Endometrium (tissue), 2 donors: Measurements from ENCODE around the gene PCCA.
A peak's percentile ranks its signal among the peaks of the same experiment; 100 is the strongest.
"Not testable (repeated sequence)": the region's sequence is repeated elsewhere in the genome, so short reads cannot be mapped to it uniquely, and the experiment has no call there.

Source experiments
- FAIRE-seq: peaks from 2 replicates; lab custom pipeline; 2012; peaks lifted over from hg19 to GRCh38; lab: Jason Lieb, UNC
- donor health status: control.
- donor health status: control.

Gene PCCA

DNA sequence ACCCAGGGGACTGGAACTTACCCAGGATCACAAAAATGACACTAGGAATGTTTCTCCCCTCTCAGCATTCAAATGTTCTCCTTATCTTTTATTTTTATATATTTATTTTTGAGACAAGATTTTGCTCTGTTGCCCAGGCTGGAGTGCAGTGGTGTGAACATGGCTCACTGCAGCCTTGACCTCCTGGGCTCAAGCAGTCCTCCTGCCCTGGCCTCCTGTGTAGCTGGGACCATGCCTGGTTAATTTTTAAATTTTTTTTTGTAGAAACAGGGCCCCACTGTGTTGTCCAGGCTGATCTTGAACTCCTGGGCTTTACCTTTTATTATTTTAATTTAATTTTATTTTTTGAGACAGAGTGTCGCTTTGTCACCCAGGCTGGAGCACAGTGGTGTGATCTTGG lies 108.2 kb downstream of the PCCA start:
- no peak for FAIRE-seq

DNA sequence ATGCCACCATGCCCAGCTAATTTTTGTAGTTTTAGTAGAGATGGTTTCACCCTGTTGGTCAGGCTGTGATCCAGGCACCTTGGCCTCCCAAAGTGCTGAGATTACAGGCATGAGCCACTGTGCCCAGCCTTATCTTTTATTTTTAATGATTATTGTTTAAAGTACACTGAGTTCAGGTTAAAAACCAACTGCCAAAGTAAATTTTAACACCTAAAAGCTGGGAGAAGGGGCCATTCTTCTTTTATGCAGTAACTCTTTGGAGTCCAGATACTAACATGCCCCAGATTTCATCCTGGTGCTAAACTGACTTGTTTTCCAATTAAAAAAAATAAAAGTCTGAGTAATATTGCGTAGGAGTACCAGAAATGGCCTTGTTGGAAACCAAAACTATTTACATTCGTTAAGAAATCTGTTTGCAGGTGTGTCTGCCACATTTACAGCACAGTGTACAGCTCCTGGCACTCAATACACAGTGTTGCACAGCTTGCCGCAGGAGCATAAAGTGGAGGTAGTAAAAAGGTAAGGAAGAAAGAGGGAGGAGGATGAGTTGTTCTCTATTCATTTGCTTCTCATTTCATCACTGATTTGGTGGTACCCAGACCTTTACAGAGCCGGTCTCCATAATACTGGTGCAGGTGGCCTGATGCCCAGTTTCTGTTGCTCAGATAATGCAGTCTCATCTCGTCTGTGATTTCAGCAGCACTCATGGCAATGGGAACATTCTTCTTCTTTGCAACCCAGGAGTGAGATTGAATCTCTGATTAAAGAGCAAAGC lies 108.9 kb downstream of the PCCA start:
- FAIRE-seq, result no peak

DNA sequence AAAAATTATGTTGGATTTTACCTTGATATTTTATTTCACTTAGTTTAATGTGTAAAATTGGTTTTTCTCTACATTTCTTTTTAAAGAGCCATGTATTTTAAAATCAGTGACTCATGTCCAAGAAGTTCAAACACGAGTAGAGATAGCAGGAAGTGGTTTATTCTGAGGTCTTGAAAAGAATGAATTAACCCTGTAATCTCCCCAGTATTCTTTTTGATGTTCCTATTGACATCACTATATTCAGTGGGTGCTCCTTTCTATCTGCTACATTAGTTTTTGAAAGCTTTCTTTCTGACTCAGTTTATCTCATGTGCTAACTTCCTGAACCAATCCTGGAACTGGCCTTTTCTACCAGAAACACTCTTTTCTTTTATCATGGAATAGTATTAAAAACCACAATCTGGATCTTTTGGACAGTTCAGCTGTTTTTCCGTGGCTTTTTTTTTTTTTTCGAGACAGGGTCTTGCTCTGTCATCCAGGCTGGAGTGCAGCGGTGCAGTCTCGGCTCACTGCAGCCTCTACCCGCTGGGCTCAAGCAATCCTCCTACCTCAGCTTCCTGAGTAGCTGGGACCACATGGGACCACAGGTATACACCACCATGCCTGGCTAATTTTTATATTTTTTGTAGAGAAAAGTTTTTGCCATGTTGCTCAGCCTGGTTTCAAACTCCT lies 114.9 kb downstream of the PCCA start:
- no peak for FAIRE-seq

DNA sequence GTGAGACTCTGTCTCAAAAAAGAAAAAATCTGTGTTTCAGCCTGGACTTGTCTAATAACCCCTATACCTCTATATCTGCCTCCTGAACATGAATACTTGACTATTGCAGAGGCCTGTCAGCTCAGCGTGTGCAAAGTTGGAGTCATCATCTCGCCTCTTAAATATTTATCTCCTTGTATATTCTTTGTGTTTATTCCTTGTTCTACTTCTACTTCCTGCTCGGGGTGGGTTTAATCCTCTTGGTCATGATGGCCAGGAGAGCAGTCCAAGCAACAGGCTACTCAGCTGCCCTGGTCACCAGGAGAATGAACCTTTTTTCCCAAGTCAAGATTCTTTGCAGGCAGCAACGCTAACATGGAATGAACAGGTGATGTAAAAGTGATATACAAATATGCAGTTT lies 119.1 kb downstream of the PCCA start:
- FAIRE-seq, result no peak

DNA sequence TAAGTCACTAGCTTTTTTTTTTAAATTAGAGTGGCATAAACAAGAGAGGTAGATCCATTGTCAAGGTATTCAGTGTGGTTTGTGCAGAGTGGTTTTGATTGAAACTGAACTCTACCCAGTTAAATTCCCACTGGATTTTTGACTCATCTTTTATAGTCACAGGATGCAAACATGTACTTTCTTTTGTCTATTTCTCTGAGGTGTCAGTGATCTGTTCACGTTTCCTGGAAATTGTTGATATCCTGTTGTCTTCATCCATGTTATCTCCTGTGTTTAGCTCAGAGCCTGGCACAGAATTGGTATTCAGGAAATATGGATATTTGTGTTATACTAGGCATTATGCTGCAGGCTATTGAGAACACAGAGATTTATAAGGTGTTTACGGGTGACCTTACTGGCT lies 119.7 kb downstream of the PCCA start:
- no peak for FAIRE-seq

DNA sequence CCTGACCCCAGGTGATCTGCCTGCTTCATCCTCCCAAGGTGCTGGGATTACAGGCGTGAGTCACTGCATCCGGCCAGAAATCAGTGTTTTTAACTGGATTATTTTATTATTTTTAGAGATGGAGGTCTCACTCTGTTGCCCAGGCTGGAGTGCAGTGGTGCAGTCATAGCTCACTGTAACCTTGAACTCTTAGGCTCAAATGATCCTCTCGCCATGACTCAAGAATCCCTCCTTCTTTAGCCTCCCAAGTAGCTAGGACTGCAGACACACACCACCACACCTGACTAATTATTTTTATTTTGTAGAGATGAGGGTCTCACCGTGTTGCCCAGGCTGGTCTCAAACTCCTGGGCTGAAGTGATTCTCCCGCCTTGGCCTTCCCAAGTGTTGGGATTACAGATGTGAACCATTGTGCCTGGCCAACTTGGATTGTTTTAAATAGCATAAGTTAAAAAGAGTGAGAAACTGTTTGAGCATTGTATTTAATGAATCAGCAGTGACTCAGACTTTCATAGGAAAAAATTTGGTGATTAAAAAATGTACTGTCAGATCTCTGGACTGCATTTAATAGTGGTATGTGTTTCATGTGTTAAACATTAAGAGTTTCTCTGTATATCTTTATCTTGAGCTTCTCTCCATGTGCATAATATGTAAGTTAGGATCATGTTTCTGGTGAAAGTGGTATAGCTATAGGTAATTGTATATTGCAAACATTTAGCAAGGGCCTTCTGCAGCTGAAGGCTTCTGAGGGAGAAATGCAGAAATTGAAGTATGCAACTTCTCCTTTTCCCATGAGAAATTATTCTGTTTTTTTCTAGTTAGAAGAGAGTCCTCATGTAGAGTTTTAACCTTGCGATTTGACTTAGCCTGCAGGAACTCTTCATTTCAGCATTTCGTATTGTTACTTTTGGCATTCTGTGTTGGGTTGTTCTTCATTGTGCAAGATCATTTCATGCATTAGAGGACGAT lies 121.2 kb downstream of the PCCA start:
- no peak for FAIRE-seq

DNA sequence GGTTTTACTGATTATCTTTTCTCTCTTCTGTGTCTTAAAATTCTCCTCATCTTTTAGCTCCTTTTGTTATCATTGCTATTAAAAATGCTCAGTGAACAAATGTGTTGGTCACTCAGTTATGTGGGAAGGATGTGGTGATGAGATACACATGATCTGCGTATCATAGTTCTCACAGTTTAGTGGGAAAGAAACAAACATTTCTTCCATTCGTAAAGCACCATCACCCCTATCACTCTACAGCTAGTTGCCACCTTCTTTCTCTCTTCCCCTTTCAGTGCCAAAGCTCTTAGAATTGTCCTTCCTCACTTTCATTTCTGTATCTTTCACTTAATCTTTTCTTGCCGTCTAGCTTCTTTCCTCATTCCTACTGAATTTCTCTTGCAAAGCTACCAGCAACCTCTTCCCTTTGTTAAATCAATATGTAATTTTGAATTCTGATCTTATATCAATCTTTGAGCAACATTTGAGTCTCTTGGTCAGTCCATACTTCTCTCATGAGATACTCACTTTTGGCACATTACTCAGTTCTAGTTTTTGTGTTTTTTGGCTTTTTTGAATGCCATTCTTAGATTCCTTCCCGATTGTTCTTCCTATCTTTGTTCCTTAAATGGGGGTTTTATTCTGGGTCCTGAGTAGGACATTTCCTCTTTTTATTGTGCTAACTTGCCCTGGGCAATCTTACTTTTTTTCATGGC lies 122.3 kb downstream of the PCCA start:
- FAIRE-seq, result no peak

DNA sequence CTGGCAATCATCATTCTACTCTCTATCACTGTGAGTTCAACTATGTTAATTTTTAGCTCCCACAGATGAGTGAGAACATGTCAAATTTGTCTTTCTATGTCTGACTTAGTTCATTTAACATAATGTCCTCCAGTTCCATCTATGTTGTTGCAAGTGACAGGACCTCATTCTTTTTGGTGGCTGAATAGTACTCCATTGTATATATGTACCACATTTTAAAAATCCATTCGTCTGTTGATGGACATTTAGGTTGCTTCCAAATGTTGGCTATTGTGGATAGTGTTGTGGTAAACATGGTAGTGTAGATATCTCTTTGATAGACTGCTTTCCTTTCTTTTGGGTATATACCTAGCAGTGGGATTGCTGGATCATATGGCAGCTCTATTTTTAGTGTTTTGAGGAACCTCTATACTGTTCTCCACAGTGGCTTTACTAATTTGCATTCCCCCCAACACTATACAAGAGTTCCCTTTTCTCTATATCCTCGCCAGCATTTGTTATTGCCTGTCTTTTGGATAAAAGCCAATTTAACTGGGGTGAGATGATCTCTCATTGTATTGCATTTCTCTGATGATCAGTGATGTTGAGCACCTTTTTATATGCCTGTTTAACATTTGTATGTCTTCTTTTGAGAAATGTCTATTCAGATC lies 124.1 kb downstream of the PCCA start:
- FAIRE-seq, result no peak

DNA sequence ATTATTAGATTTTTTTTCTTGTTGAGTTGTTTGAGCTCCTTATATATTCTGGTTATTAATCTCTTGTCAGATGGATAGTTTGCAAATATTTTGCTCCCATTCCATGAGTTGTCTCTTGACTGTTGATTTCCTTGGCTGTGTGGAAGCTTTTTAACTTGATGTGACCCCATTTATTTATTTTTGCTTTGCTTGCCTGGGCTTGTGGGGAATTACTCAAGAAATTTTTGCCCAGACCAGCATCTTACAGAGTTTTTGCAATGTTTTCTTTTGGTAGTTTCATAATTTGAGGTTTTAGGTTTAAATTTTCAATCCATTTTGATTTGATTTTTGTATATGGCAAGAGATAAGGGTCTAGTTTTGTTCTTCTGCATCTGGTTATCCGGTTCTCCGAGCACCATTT lies 124.7 kb downstream of the PCCA start:
- FAIRE-seq, result no peak

DNA sequence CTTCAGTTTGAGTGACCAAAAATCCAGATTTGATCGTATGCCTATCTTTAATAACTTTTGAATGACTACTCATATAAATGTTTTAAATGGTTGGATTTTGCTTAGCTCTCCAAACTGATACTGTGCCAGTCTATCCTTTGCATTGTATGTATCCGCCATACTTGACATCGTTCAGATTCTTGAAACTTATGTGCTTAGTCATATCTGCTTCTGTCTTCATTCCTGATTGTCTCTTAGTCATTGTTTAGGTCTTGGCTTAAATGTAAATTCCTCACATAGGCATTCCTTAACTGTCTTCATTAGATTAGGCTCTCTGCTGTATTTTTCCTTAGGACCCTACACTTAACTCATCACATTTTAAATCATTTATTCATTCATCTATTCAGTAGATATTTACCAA lies 126.0 kb downstream of the PCCA start:
- FAIRE-seq, result no peak

DNA sequence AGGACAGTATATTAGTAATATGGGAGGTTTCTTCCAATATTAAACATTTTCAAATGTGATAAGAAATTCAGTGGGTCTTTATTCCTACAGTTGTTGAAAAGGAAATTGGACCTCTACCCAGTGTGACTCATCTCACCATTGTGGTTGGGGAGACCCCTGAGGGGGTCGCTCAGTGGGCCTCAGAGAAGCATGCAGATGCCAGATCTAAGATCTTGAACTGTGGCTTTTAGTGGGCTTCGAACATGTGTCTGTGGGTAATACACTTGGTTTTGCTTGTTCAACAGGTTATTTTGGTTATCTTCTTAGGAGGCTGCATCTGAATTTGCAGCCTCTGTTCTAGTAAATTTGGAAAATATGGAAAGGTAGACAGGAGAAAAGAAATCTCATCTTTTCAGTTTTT lies 132.3 kb downstream of the PCCA start:
- FAIRE-seq, result no peak

DNA sequence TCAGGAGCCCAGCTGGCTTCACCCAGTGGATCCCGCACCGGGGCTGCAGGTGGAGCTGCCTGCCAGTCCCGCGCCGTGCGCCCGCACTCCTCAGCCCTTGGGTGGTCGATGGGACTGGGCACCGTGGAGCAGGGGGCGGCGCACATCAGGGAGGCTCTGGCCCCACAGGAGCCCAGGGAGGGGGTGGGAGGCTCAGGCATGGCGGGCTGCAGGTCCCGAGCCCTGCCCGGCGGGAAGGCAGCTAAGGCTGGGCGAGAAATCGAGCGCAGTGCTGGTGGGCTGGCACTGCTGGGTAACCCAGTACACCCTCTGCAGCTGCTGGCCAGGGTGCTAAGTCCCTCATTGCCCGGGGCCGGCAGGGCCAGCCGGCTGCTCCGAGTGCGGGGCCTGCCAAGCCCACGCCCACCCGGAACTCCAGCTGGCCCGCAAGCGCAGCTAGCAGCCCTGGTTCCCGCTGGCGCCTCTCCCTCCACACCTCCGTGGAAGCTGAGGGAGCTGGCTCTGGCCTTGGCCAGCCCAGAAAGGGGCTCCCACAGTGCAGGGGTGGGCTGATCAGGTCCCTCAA lies 135.2 kb downstream of the PCCA start:
- FAIRE-seq, result not testable (repeated sequence)

DNA sequence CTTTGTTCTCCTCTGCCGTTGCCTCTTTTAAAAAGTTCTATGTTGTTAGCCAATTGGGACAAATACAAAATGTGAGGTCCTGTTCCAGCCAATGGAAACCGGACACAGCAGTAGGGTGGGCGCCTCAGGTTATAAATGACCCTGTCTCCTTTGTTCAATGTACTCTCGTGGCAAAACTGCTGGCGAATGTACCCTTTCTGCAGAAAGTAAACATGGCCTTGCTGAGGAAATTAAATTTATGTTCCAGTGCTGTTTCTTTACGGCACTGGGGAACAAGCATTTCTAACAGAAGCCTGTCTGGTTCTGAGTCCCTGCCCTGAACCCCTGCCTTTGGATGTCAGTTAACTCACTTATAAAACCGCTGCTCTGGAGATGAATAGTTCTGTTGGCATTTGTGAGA lies 140.7 kb downstream of the PCCA start:
- FAIRE-seq, result no peak

DNA sequence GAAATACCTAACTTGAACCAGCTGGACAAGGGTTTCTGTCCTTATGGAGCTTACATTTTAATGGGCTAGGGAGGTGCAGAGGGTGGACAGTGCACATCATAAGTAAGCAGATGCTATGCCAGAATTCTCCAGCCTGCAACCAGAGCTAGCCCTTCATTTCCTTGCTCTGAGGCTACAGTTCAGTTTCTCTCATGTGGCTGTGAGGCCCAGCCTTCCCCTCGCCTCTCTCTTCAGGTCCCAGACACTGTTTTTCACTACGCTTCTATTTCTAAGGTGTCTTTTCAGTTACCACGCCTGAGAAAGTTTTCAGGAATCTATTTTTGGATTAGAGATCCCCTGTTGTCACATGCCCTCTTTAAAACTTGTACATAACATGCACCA lies 141.9 kb downstream of the PCCA start:
- no peak for FAIRE-seq

DNA sequence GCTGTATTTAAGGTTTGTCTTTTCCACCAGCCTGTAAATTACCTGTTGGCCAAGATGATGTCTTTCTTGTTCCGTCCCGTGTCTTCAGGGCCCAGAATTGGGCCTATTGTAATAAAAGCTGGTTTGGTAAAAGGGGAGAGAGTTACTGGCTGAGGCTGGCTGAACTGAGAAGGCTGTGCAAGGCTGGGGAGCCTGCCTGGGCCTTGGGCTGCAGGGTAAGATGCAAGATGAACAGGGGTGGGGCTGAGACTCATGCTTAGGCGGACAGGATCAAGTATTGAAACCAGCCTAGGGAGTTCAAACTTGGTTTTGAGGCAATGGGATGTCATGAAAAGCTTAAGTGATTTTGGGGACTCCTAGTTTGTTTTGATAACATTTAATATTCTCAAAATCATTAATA lies 142.3 kb downstream of the PCCA start:
- FAIRE-seq, result no peak

DNA sequence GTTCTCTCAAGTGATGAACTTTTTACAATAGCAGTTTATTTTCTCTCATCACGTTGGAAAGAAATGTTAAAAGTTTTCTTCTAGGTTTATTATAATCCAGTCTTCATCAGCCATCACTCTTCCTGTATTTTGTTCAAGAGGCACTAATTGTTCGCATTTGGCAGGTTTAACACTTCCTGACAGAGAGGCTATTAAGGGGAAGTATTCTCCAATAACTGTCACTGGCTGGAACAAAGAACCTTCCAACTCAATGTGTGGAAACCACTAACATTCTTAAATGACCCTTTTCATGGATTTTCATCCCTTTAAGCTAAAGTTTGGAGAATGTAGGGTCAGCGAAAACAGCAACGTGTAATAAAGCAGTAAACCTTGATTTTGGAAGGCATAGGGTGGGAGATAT lies 145.1 kb downstream of the PCCA start:
- no peak for FAIRE-seq

DNA sequence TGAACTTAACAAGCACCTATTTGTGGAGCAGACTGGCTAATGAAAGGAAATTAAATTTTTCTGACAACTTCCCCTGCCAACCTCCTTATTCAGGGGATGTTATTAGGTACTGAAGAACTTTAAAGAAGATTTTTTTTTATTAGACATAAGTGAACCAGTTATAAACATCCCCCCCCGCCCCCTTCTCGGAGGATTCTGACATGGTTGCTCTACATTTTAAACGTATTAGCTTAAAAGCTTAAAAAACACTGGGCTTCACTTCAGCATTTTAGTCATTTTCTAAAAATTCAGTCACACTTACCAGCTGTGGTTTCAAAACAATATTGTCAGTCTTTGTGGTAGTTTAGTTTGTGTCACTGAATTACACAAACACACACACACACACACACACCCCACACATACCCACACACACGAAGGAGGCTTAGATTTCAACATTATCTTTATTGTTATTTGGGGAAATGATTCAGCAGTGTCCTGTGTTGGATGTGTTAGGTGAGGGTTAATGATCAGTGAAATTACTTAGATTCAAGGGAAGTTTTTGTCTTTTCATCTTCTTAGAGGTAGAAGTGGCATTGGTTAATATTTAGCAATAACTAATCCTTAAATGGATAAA lies 145.7 kb downstream of the PCCA start:
- FAIRE-seq, result no peak

DNA sequence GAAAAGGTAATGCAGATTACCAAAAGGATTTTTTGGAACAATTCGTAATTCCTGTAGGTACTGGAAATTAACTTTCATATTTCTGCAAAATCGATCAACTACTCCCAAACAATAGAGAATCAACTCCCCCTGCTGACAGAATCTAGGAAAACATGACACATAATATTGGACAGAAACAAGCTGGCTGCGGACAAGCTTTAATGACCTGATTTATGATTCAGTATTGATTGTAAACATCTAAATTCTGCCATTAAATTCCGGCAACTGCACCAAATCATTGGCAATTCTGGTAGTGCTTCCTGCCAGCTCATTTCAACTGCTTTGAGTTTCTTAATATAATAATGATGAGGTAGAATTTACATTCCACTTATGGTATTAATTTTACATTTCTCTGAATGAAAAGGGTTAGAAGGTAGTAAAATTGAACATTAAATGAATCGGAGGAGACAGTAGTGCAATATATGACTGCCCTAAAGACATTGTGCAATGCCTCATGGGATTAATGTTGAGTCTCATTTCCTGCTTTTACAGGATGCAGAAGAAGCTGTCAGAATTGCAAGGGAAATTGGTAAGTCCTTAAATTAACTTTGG lies 146.5 kb downstream of the PCCA start:
- peak; percentile 88 for FAIRE-seq

DNA sequence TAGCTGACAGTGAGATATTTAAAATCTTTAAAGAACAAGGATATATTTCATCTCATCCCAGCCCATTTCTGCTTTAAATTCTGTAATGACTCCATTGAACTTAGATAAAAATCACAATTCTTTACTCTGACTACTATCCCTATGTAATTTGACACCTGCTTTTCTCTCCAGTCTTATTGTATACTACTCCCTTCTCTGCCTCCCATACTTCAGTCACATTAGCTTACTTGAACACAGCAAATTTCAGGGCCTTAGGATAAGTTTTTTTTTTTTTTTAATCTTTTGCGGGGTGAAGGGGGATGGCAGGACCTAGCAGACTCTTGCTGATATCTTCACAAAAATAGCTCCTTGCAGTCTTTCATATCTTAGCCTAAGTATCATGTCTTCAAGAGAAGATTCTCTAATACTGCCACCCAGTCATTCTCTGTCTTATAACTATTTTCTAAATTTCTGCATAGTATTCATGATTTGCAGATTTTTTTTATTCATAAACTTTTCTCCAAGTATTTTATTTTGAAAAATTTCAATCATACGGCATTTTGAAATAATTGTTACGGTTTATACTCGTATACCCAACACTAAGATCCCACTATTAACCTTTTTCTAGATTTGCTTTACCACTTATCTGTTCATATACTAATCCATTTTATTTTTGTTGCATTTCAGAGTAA lies 151.4 kb downstream of the PCCA start:
- no peak for FAIRE-seq

DNA sequence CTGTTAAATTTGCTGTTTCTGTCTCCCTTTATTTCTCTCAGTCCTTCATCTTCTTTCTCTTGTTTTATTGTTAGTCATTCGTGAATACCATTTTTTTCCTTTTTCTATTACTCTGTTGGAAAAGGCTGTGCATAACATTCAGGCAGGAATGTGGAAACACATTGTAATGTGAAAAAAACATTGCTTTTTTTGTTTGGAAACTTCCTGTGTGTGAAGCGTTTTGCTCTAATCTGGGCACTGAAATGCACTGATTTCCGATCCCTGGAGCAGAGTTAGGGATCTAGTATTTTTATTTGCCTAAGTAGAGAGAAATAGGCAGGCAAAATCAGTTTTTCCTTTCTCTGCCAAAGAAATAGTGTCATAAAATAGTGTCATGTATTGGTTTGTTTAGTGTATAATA lies 155.5 kb downstream of the PCCA start:
- peak; percentile 70 for FAIRE-seq
